NCI-H2107 treated with DMSO at 0.1 percent for 48 hours (cell line): ENCODE data around the gene MAGI3.

Experiments
- DNase-seq: peaks from one replicate; lab custom pipeline; 2025; ENCODE audit not compliant: unreplicated experiment; lab: John Stamatoyannopoulos, UW

Gene MAGI3

GRCh38 chr1:113389953-113390834 is at the start of gene MAGI3:
Gene MAGI3 (plus strand): TSS chr1:113390515. CDS start chr1:113391034, 519 bp downstream.
- peak; percentile 94 for DNase-seq

GRCh38 chr1:113353580-113353979 is 36.7 kb upstream of the MAGI3 start:
- DNase-seq, result no peak

- no peak for DNase-seq
Observed at GRCh38 chr1:113363935-113364334, 26.4 kb upstream of the MAGI3 start.

GRCh38 chr1:113369040-113369439 is 21.3 kb upstream of the MAGI3 start:
- no peak for DNase-seq

GRCh38 chr1:113369699-113370098 is 20.6 kb upstream of the MAGI3 start:
- DNase-seq, result no peak

- no peak for DNase-seq
Observed at GRCh38 chr1:113370868-113371267, 19.4 kb upstream of the MAGI3 start.

GRCh38 chr1:113372546-113372945 is 17.8 kb upstream of the MAGI3 start:
- no peak for DNase-seq

- DNase-seq, result no peak
Observed at GRCh38 chr1:113373644-113374043, 16.7 kb upstream of the MAGI3 start.

- no peak for DNase-seq
Observed at GRCh38 chr1:113375878-113376277, 14.4 kb upstream of the MAGI3 start.

- no peak for DNase-seq
Observed at GRCh38 chr1:113380075-113380474, 10.2 kb upstream of the MAGI3 start.

- DNase-seq, result no peak
Observed at GRCh38 chr1:113388017-113388620, 2.2 kb upstream of the MAGI3 start.

- DNase-seq, result no peak
Observed at GRCh38 chr1:113388621-113389358, 1.5 kb upstream of the MAGI3 start.

GRCh38 chr1:113389359-113389952 is 859 bp upstream of the MAGI3 start:
- DNase-seq, result peak; percentile 16

- DNase-seq, result peak; percentile 62
Observed at GRCh38 chr1:113390871-113391648, 745 bp downstream of the MAGI3 start.

- peak; percentile 62 for DNase-seq
Observed at GRCh38 chr1:113391649-113392271, 1.4 kb downstream of the MAGI3 start.

- no peak for DNase-seq
Observed at GRCh38 chr1:113392541-113393128, 2.3 kb downstream of the MAGI3 start.

- no peak for DNase-seq
Observed at GRCh38 chr1:113394043-113394862, 3.9 kb downstream of the MAGI3 start.

GRCh38 chr1:113394863-113395259 is 4.5 kb downstream of the MAGI3 start:
- DNase-seq, result no peak

- no peak for DNase-seq
Observed at GRCh38 chr1:113396102-113396501, 5.8 kb downstream of the MAGI3 start.
